A673 (cell line): ENCODE measurements around the gene UBE2L5. TPM values are rescaled to one million over a fixed set of nuclear protein-coding genes. Genes with fewer than 3 reads are reported as not detected.

Source experiments
- BruUV-seq: library from RNA; stranded (reverse); fragments of 400-500 nt; replicated peaks from 2 replicates; lab custom pipeline; 2021; lab: Mats Ljungman, UMichigan
- CTCF ChIA-PET: fragments of 300-600 bp; sonication (Branson Sonifier 250); formaldehyde crosslinking; loops from one replicate; lab custom pipeline; 2022; ENCODE audit warnings: antibody characterized with exemption; lab: Charles Lee
- POLR2A ChIA-PET: fragments of 300-600 bp; sonication (Branson Sonifier 250); formaldehyde crosslinking; loops from one replicate; lab custom pipeline; 2022; ENCODE audit warnings: antibody characterized with exemption; ENCODE audit not compliant: low non-redundant PET; lab: Charles Lee
- DNase-seq: peaks from one replicate; pipeline ENCODE4 v3.0.0-alpha.2; 2015; ENCODE audit warnings: low spot score
- H3K27ac ChIP-seq: fragments of 200-600 bp; sonication (generic); 2 replicates; pipeline ENCODE4 v1.5.1; 2016; ENCODE audit warnings: mixed run types, low read depth, mild to moderate bottlenecking, mixed read lengths, antibody characterized with exemption, low read length; ENCODE audit not compliant: poor library complexity, severe bottlenecking
- H3K27me3 ChIP-seq: fragments of 200-600 bp; sonication (generic); replicated peaks from 2 replicates; pipeline ENCODE4 v1.6.1; 2017; ENCODE audit warnings: mixed run types, low read depth, mild to moderate bottlenecking, mixed read lengths, antibody characterized with exemption, low read length; ENCODE audit not compliant: insufficient read depth, poor library complexity
- H3K36me3 ChIP-seq: fragments of 200-600 bp; sonication (generic); 2 replicates; pipeline ENCODE4 v1.6.1; 2016; ENCODE audit warnings: mixed run types, mild to moderate bottlenecking, mixed read lengths, antibody characterized with exemption, low read length; ENCODE audit not compliant: insufficient read depth, poor library complexity, severe bottlenecking
- H3K4me1 ChIP-seq: fragments of 200-600 bp; sonication (generic); 2 replicates; pipeline ENCODE4 v1.6.1; 2017; ENCODE audit warnings: mixed run types, mild to moderate bottlenecking, mixed read lengths, antibody characterized with exemption, low read length; ENCODE audit not compliant: insufficient read depth, poor library complexity, severe bottlenecking
- H3K4me3 ChIP-seq: fragments of 200-600 bp; sonication (generic); 2 replicates; pipeline ENCODE4 v1.5.1; 2016; ENCODE audit warnings: low read depth, mixed run types, mild to moderate bottlenecking, mixed read lengths, low read length; ENCODE audit not compliant: poor library complexity, severe bottlenecking
- H3K9me3 ChIP-seq: fragments of 200-600 bp; sonication (generic); 2 replicates; pipeline ENCODE4 v1.6.1; 2016; ENCODE audit warnings: mixed run types, low read depth, mild to moderate bottlenecking, mixed read lengths, antibody characterized with exemption, low read length; ENCODE audit not compliant: poor library complexity, severe bottlenecking
- CTCF ChIP-seq: fragments of 300-800, 200-600 bp; sonication (generic); conservative IDR thresholded peaks from 2 replicates; pipeline ENCODE4 v1.5.1; 2017; ENCODE audit warnings: low read depth, mild to moderate bottlenecking, antibody characterized with exemption, low read length, moderate library complexity, mixed read lengths
- EZH2 ChIP-seq: fragments of 200-600 bp; sonication (generic); IDR thresholded peaks from 2 replicates; pipeline ENCODE4 v1.6.1; 2017; ENCODE audit warnings: borderline replicate concordance, low read depth, mild to moderate bottlenecking, mixed read lengths, antibody characterized with exemption, low read length; ENCODE audit not compliant: poor library complexity, severe bottlenecking
- intact Hi-C: fragments of 100-400 bp; cut with micrococcal nuclease; formaldehyde crosslinking; loops from one replicate; pipeline ENCODE4 v1.10.0; 2022; ENCODE audit not compliant: unreplicated experiment
- total RNA-seq: library from RNA; stranded (reverse); gene quantifications from 2 replicates; pipeline ENCODE4 v1.2.3, GENCODE V29; 2021

Gene UBE2L5
- total RNA-seq, 1 experiment from 2014 or later = 0.21 TPM

- no peak for TF ChIP-seq CTCF
- TF ChIP-seq EZH2 = no peak
- H3K36me3 ChIP-seq = no peaks in the 10 kb centered on the region
- H3K27me3 ChIP-seq = no peaks in the 10 kb centered on the region
- no peaks in the 10 kb centered on the region for H3K9me3 ChIP-seq
- intact Hi-C loops = no loop called here
- no peak overlapping the region for H3K4me3 ChIP-seq
- H3K27ac ChIP-seq = peak overlapping the region; percentile 81
- ChIA-PET CTCF (no interaction called here), POLR2A (interaction anchor here (0.7 kb wide), 1 partner anchor 22 kb away, joined by 4 read pairs; the partner anchor contains the start of gene HMGB1)
- H3K4me1 ChIP-seq = peaks cover 32% of the 10 kb centered on the region
- peak; percentile 81 for DNase-seq
- no TSS peak for BruUV-seq
These were observed 21.7 kb downstream of the UBE2L5 start for GRCh38 chr13:30443957-30444404.

GRCh38 chr13:30446126-30446500 lies 23.8 kb downstream of the UBE2L5 start:
- TF ChIP-seq CTCF (no peak), EZH2 (no peak)
- Histone ChIP-seq H3K4me1 (peaks cover 32% of the 10 kb centered on the region), H3K9me3 (no peaks in the 10 kb centered on the region), H3K27ac (peak overlapping the region; percentile 63), H3K36me3 (no peaks in the 10 kb centered on the region), H3K27me3 (no peaks in the 10 kb centered on the region), H3K4me3 (peak overlapping the region; percentile 6)
- ChIA-PET CTCF (no interaction called here), POLR2A (no interaction called here)
- TSS peak; percentile 71 for BruUV-seq
- intact Hi-C loops = no loop called here
- DNase-seq = no peak

- TF ChIP-seq CTCF (no peak), EZH2 (no peak)
- Histone ChIP-seq H3K9me3 (no peaks in the 10 kb centered on the region), H3K4me1 (peaks cover 24% of the 10 kb centered on the region), H3K4me3 (no peak overlapping the region), H3K36me3 (no peaks in the 10 kb centered on the region), H3K27ac (no peak overlapping the region), H3K27me3 (no peaks in the 10 kb centered on the region)
- POLR2A ChIA-PET = interaction anchor here (0.7 kb wide), 1 partner anchor 13 kb away, joined by 3 read pairs; no protein-coding TSS in a partner anchor
- no TSS peak for BruUV-seq
- CTCF ChIA-PET = no interaction called here
- intact Hi-C loops = no loop called here
- DNase-seq = no peak
These were observed 26.1 kb downstream of the UBE2L5 start for GRCh38 chr13:30448441-30448840.
